ENCODE measurements around the gene KRTAP10-10. TPM values are rescaled to one million over a fixed set of nuclear protein-coding genes. Genes with fewer than 3 reads are reported as not detected.

KRTAP10-10 gene
- total and polyA plus RNA-seq, 10 donors, result not detected

DNA sequence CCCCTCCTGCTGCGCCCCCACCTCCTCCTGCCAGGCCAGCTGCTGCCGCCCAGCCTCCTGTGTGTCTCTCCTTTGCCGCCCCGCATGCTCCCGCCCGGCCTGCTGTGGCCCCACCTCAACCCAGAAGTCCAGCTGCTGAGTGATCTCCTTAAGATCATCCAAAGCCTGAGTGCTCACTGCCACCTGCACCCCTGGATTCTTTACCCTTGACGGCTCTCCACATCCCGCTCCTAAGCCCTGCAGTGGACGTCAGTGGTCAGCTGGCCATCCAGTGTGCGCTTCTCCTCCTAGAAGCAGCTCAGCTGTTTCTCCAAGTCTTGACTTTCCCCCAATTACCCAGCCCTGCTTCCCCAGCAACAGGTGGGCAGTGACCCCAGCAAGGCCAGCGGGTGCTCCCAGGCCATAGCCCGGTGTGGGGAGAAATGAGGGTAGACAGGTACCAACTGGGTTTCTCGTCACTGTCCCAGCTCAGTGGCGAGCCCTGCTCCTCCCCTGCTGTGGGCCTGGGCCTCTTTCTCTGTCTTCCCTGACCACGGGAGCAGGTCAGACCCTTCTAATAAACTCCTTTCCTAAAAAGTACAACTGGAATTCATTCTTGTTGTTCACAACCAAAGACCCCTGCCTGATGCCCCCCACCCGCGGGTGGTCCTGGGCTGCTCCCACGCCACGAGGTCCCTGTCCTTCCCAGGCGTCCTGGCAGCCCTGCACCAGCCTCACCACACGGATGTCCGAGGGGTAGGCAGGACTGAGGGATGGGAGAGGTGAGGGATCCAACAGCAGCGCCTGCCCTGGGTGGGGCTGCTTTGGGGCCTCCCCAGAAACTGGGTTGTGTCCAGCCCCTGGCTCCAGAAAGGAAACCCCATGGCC is 35.3 kb upstream of the KRTAP10-10 start:
- H3K36me3 ChIP-seq, result no peaks in the 10 kb centered on the region

GRCh38 chr21:44602463-44602850 is 34.7 kb upstream of the KRTAP10-10 start:
- Histone ChIP-seq H3K9me3 (peaks cover 0 to 23% (median 4%) of the 10 kb centered on the region in 8 donors), H3K4me3 (no peak overlapping the region), H3K27me3 (replicated peaks in 1 of 7) (peaks cover 0 to 46% (median 21%) of the 10 kb centered on the region in 7 donors), H3K4me1 (no peaks in the 10 kb centered on the region), H3K36me3 (no peaks in the 10 kb centered on the region), H3K27ac (no peak overlapping the region)
- 79 to 100% (median 85%) methylated on average over 1 to 20 of the region's 21 CpGs for WGBS, 5 donors
- no peak for TF ChIP-seq POLR2AphosphoS5 (IDR thresholded peaks at IDR 0.05)
- TF ChIP-seq, protein P1, sequence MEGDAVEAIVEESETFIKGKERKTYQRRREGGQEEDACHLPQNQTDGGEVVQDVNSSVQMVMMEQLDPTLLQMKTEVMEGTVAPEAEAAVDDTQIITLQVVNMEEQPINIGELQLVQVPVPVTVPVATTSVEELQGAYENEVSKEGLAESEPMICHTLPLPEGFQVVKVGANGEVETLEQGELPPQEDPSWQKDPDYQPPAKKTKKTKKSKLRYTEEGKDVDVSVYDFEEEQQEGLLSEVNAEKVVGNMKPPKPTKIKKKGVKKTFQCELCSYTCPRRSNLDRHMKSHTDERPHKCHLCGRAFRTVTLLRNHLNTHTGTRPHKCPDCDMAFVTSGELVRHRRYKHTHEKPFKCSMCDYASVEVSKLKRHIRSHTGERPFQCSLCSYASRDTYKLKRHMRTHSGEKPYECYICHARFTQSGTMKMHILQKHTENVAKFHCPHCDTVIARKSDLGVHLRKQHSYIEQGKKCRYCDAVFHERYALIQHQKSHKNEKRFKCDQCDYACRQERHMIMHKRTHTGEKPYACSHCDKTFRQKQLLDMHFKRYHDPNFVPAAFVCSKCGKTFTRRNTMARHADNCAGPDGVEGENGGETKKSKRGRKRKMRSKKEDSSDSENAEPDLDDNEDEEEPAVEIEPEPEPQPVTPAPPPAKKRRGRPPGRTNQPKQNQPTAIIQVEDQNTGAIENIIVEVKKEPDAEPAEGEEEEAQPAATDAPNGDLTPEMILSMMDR (IDR thresholded peaks at IDR 0.05 in 8 of 11, conservative IDR thresholded peaks at IDR 0.05 in 3 of 11), result no peak
- TF ChIP-seq POLR2A (IDR thresholded peaks at IDR 0.05), result no peak
- intact Hi-C loops (cut with DNase I; ENCODE audit: low total_unique reads), result loop anchor here (5.0 kb wide), 1 partner anchor 130 kb away; no protein-coding TSS in a partner anchor
- no peak for DNase-seq

More for the DNA sequence above, 35.3 kb upstream of the KRTAP10-10 start:
- Histone ChIP-seq H3K27ac (no peak overlapping the region), H3K4me1 (no peaks in the 10 kb centered on the region), H3K9me3 (peaks cover 0 to 23% (median 4%) of the 10 kb centered on the region in 8 donors), H3K4me3 (no peak overlapping the region), H3K27me3 (replicated peaks in 1 of 7) (peaks cover 0 to 46% (median 21%) of the 10 kb centered on the region in 7 donors)
- TF ChIP-seq POLR2A (IDR thresholded peaks at IDR 0.05) (no peak), POLR2AphosphoS5 (IDR thresholded peaks at IDR 0.05) (no peak)
- TF ChIP-seq, protein P1 (IDR thresholded peaks at IDR 0.05 in 8 of 11, conservative IDR thresholded peaks at IDR 0.05 in 3 of 11), result no peak
- DNase-seq, result no peak
- 73 to 83% (median 79%) methylated on average over 22 to 23 of the region's 23 CpGs for WGBS, 5 donors
- intact Hi-C loops (cut with DNase I; ENCODE audit: low total_unique reads), result loop anchor here (5.0 kb wide), 1 partner anchor 130 kb away; no protein-coding TSS in a partner anchor

- TF ChIP-seq POLR2A (IDR thresholded peaks at IDR 0.05) (no peak), POLR2AphosphoS5 (IDR thresholded peaks at IDR 0.05) (no peak)
- TF ChIP-seq, protein P1 (IDR thresholded peaks at IDR 0.05 in 8 of 11, conservative IDR thresholded peaks at IDR 0.05 in 3 of 11), result no peak
- no peak for DNase-seq
- WGBS, 5 donors, result 53 to 67% (median 56%) methylated on average over 17 of the region's 17 CpGs
- H3K36me3 ChIP-seq, result no peaks in the 10 kb centered on the region
- peaks cover 0 to 42% (median 21%) of the 10 kb centered on the region in 7 donors for H3K27me3 ChIP-seq (replicated peaks in 1 of 7)
- H3K4me3 ChIP-seq, result no peak overlapping the region
- no peaks in the 10 kb centered on the region for H3K4me1 ChIP-seq
- H3K9me3 ChIP-seq, result peaks cover 0 to 23% (median 4%) of the 10 kb centered on the region in 8 donors
- no peak overlapping the region for H3K27ac ChIP-seq
- intact Hi-C loops (cut with DNase I; ENCODE audit: low total_unique reads), result loop anchor here (5.0 kb wide), 1 partner anchor 129 kb away; no protein-coding TSS in a partner anchor
Observed at GRCh38 chr21:44603109-44603875, 33.9 kb upstream of the KRTAP10-10 start.
